Smooth muscle cell (in vitro differentiated cells): ENCODE data around the gene CDYL2. TPM values are rescaled to one million over a fixed set of nuclear protein-coding genes. Genes with fewer than 3 reads are reported as not detected.

Experiments
- DNase-seq: peaks from one replicate; lab custom pipeline; 2025; ENCODE audit not compliant: unreplicated experiment; lab: John Stamatoyannopoulos, UW
- H2AFZ ChIP-seq: fragments of 200-600 bp; sonication (generic); 2 replicates; pipeline ENCODE4 v1.6.0; 2016; ENCODE audit warnings: antibody characterized with exemption, low read depth, mild to moderate bottlenecking
- H3F3A ChIP-seq: fragments of 200-600 bp; sonication (generic); 2 replicates; pipeline ENCODE4 v1.6.0; 2017; ENCODE audit warnings: antibody characterized with exemption, low read depth
- H3K27ac ChIP-seq: fragments of 200-600 bp; sonication (generic); 2 replicates; pipeline ENCODE4 v1.5.1; 2016; ENCODE audit warnings: low read depth, mild to moderate bottlenecking
- H3K27me3 ChIP-seq: fragments of 200-600 bp; sonication (generic); 2 replicates; pipeline ENCODE4 v1.6.1; 2016; ENCODE audit warnings: low read depth, mild to moderate bottlenecking
- H3K36me3 ChIP-seq: fragments of 200-600 bp; sonication (generic); 2 replicates; pipeline ENCODE4 v1.5.1; 2016; ENCODE audit warnings: low read depth
- H3K4me1 ChIP-seq: fragments of 200-600 bp; sonication (generic); 2 replicates; pipeline ENCODE4 v1.5.1; 2016; ENCODE audit warnings: low read depth
- H3K4me2 ChIP-seq: fragments of 200-600 bp; sonication (generic); 2 replicates; pipeline ENCODE4 v1.6.0; 2016; ENCODE audit warnings: mild to moderate bottlenecking
- H3K4me3 ChIP-seq: fragments of 200-600 bp; sonication (generic); 2 replicates; pipeline ENCODE4 v1.5.1; 2016; ENCODE audit warnings: mild to moderate bottlenecking
- H3K79me2 ChIP-seq: fragments of 200-600 bp; sonication (generic); 2 replicates; pipeline ENCODE4 v1.6.0; 2016; ENCODE audit warnings: low read depth, mild to moderate bottlenecking
- H3K9ac ChIP-seq: fragments of 200-600 bp; sonication (generic); 2 replicates; pipeline ENCODE4 v1.6.0; 2016; ENCODE audit warnings: low read depth
- H3K9me3 ChIP-seq: fragments of 200-600 bp; sonication (generic); replicated peaks from 2 replicates; pipeline ENCODE4 v1.5.1; 2016; ENCODE audit warnings: low read depth
- H4K20me1 ChIP-seq: fragments of 200-600 bp; sonication (generic); 2 replicates; pipeline ENCODE4 v1.6.0; 2016; ENCODE audit warnings: low read depth
- WGBS: methylation state at CpG from one replicate; pipeline ENCODE4 v1.1.7; 2016; ENCODE audit warnings: low lambda C conversion rate; 5-methylcytosine and 5-hydroxymethylcytosine counted together
- polyA plus RNA-seq: library from polyadenylated mRNA; unstranded; fragments of >200 nt; fragmentation: Nextera tagmentation; extraction: Ambion mirVana; gene quantifications from 2 replicates; pipeline ENCODE4 v1.2.1, GENCODE V29; 2016
- total RNA-seq: library from RNA; depleted of rRNA; stranded (reverse); fragments of >200 nt; gene quantifications from 2 replicates; pipeline ENCODE4 v1.2.3, GENCODE V29; 2014
- TF ChIP-seq, protein P1 (sequence below): fragments of 200-600 bp; sonication (generic); IDR thresholded peaks from 2 replicates; pipeline ENCODE4 v1.5.1; 2017; ENCODE audit warnings: borderline replicate concordance, mild to moderate bottlenecking, antibody characterized with exemption; ENCODE audit not compliant: insufficient read depth, poor library complexity, severe bottlenecking

Gene CDYL2
- total and polyA plus RNA-seq, 2 experiments from 2014 or later, result 2.0 to 2.9 TPM

DNA sequence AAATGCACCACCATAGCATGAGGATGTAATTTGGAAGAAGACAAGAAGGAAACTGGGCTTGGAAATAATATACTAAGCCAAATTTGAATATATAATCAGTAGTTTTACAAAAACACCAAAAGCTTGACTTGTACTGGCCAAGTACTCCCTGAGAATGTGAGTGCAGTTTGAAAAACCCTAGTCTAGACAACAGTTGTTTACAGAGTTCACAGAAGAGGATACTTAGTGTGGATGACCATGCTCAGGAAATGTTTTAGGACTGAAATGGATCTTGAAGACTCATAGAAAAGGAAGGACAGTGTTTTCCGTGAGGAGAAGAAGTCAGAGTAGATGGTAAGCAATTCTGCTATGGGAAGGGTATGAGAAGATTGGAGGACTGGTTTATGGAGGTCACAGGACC lies 1.9 kb upstream of the CDYL2 start:
- DNase-seq, result no peak
- 97% methylated on average over 1 of the region's 1 CpG for WGBS
- no peak overlapping the region for H3K4me3 ChIP-seq

DNA sequence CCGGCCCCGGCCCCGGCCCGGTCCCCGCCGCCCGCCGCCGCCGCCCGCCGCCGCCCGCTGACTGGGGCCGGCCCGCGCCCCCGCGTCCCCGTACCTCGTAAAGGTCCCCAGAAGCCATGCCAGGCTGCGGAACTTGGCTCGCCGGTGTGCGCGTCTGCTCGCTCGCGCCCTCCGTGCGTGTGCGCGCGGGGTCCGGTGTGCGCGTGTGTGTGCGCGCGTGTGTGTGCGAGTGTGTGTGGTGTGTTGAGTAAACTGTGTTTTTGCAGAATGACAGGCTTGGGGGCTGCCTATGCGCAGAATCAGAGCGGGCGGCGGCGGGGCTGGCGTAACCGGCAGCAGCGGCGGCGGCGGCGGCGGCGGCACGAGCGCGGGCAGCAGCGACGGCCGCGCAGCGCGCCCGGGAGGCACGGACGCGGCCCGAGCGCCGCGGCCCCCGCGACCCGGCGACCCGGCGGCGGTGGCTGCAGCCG lies 307 bp downstream of the CDYL2 start:
- Histone ChIP-seq H2AFZ (no peak overlapping the region), H3K9me3 (no peaks in the 10 kb centered on the region), H3K4me2 (peak overlapping the region; percentile 91), H3F3A (peaks cover 3% of the 10 kb centered on the region), H3K27ac (no peak overlapping the region), H3K79me2 (no peaks in the 10 kb centered on the region), H4K20me1 (no peaks in the 10 kb centered on the region), H3K4me1 (no peaks in the 10 kb centered on the region), H3K36me3 (no peaks in the 10 kb centered on the region), H3K27me3 (peaks cover 31% of the 10 kb centered on the region), H3K4me3 (peak overlapping the region; percentile 81), H3K9ac (no peak overlapping the region)
- under 1% methylated on average over 40 of the region's 80 CpGs for WGBS
- TF ChIP-seq, protein P1, sequence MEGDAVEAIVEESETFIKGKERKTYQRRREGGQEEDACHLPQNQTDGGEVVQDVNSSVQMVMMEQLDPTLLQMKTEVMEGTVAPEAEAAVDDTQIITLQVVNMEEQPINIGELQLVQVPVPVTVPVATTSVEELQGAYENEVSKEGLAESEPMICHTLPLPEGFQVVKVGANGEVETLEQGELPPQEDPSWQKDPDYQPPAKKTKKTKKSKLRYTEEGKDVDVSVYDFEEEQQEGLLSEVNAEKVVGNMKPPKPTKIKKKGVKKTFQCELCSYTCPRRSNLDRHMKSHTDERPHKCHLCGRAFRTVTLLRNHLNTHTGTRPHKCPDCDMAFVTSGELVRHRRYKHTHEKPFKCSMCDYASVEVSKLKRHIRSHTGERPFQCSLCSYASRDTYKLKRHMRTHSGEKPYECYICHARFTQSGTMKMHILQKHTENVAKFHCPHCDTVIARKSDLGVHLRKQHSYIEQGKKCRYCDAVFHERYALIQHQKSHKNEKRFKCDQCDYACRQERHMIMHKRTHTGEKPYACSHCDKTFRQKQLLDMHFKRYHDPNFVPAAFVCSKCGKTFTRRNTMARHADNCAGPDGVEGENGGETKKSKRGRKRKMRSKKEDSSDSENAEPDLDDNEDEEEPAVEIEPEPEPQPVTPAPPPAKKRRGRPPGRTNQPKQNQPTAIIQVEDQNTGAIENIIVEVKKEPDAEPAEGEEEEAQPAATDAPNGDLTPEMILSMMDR, result no peak
- DNase-seq, result no peak

More for the DNA sequence above, 1.9 kb upstream of the CDYL2 start:
- H3K4me2 ChIP-seq, result no peak overlapping the region
- no peaks in the 10 kb centered on the region for H3K79me2 ChIP-seq
- no peak overlapping the region for H2AFZ ChIP-seq
- no peaks in the 10 kb centered on the region for H4K20me1 ChIP-seq
- TF ChIP-seq, protein P1, result no peak
- H3F3A ChIP-seq, result peaks cover 3% of the 10 kb centered on the region
- no peaks in the 10 kb centered on the region for H3K36me3 ChIP-seq
- H3K4me1 ChIP-seq, result no peaks in the 10 kb centered on the region
- no peaks in the 10 kb centered on the region for H3K9me3 ChIP-seq
- H3K27ac ChIP-seq, result no peak overlapping the region
- H3K9ac ChIP-seq, result no peak overlapping the region
- H3K27me3 ChIP-seq, result peaks cover 47% of the 10 kb centered on the region

DNA sequence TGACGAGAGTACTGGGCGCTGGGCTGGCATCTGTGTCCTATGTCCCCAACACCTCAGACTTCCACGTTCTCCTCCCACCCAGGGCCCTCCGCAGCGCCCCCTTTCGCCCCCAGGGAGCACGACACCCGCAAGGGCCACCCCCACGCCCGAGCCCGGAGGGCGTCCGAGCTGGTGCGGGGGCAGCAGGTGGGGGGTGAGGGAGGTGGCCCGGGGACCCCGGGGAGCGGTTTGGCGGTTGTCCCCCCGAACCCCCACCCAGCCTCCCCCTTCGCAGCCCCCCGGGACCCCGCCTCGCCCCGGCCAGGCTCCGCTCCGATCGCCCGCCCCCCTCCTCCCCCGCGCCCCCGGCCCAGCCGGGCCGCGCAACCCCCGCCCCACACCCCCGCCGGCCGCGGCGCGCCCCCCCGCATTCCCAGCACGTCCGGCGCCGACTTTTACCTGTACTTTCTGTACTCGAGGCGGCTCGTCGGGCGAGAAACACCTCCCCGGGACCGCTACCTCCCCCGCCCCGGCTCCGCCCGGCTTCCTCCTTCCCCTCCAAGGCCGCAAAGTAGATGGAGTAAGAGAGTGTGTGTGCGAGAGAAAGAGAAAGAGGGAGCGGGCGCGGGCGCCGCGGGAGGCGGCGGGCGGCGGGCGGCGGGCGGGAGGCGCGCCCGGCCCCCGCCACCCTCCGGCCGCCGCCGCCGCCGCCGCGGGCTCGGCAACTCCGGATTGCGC lies 901 bp downstream of the CDYL2 start:
- no peaks in the 10 kb centered on the region for H3K4me1 ChIP-seq
- no peak overlapping the region for H3K27ac ChIP-seq
- 50% methylated on average over 3 of the region's 87 CpGs for WGBS
- H3K4me3 ChIP-seq, result peak overlapping the region; percentile 67
- H3K4me2 ChIP-seq, result peak overlapping the region; percentile 81
- no peak overlapping the region for H2AFZ ChIP-seq
- H3K36me3 ChIP-seq, result no peaks in the 10 kb centered on the region
- TF ChIP-seq, protein P1, result peak; percentile 46
- DNase-seq, result no peak
- peaks cover 27% of the 10 kb centered on the region for H3K27me3 ChIP-seq
- no peak overlapping the region for H3K9ac ChIP-seq
- H3F3A ChIP-seq, result peaks cover 3% of the 10 kb centered on the region
- no peaks in the 10 kb centered on the region for H3K79me2 ChIP-seq
- no peaks in the 10 kb centered on the region for H4K20me1 ChIP-seq
- H3K9me3 ChIP-seq, result no peaks in the 10 kb centered on the region

DNA sequence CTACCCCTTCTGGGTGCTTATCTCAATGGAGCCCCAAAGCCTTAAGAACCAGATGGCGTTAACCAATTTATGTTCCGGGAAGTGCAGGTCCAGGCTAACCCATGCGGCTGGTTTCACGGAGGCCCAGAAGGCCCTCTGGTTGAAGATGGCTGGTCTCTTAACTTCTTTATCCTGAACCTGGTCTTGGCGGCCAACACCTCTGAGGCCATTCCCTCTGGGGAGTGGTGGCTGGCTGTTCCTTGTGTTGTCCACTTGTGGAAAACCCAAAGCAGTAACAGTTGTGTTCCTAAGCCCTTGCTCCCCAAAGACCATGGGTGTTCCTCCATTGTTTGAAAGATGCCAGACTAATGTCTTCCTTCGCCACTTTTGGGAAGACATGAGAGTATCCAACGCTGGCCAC lies 1.5 kb downstream of the CDYL2 start:
- no peak for DNase-seq
- Histone ChIP-seq H3K4me2 (peak overlapping the region; percentile 81), H3K79me2 (no peaks in the 10 kb centered on the region), H3K9ac (no peak overlapping the region), H3K27me3 (peaks cover 25% of the 10 kb centered on the region), H3K9me3 (no peaks in the 10 kb centered on the region), H3K4me3 (peak overlapping the region; percentile 67), H3F3A (peaks cover 3% of the 10 kb centered on the region), H3K36me3 (no peaks in the 10 kb centered on the region), H2AFZ (no peak overlapping the region), H3K27ac (no peak overlapping the region), H4K20me1 (no peaks in the 10 kb centered on the region), H3K4me1 (no peaks in the 10 kb centered on the region)
- TF ChIP-seq, protein P1, result no peak
- 95% methylated on average over 7 of the region's 7 CpGs for WGBS
